ENCODE data around the gene LRP11.

The LRP11 gene

GRCh38 chr6:149777624-149778023 lies 86.5 kb downstream of the LRP11 start:
- no peak for DNase-seq

- DNase-seq = no peak
These were observed 92.2 kb downstream of the LRP11 start for GRCh38 chr6:149771925-149772324.

- no peak for DNase-seq
These were observed 93.0 kb downstream of the LRP11 start for GRCh38 chr6:149771185-149771584.

GRCh38 chr6:149769676-149770075 lies 94.5 kb downstream of the LRP11 start:
- no peak for DNase-seq

Data from right forelimb (tissue), 1 donor.